Epithelial cell of alveolus of lung (primary cell): ENCODE measurements around the gene GAGE12D. TPM values are rescaled to one million over a fixed set of nuclear protein-coding genes. Genes with fewer than 3 reads are reported as not detected.

Experiments
- total RNA-seq: library from RNA; depleted of rRNA; stranded (reverse); fragments of >200 nt; gene quantifications from 2 replicates; pipeline ENCODE4 v1.2.1, GENCODE V29; 2015

Gene GAGE12D, protein sequence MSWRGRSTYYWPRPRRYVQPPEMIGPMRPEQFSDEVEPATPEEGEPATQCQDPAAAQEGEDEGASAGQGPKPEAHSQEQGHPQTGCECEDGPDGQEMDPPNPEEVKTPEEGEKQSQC
- not detected in 2 replicates for total RNA-seq

GRCh38 chrX:49541433-49541832 is at the start of gene GAGE12D:
Gene GAGE12D (plus strand): TSS chrX:49541733. CDS start chrX:49542888, 1,155 bp downstream.

DNA sequence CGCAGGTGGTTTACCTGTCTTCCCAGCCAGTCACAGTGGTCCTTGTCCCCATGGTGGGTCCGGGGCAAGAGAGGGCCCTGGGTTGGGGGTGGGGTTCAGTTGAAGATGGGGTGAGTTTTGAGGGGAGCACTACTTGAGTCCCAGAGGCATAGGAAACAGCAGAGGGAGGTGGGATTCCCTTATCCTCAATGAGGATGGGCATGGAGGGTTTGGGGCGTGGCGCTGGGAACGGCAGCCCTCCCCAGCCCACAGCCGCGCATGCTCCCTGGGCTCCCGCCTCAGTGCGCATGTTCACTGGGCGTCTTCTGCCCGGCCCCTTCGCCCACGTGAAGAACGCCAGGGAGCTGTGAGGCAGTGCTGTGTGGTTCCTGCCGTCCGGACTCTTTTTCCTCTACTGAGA is 9.7 kb upstream of the GAGE12D start, which contains the start of gene GAGE12C:
GAGE12C (plus strand) TSS at position 301 of the 400 bp plus-strand sequence. CDS start 1,155 bp downstream, outside the sequence.

GRCh38 chrX:49550989-49551388 is 9.5 kb downstream of the GAGE12D start, which contains the start of gene GAGE12E:
Gene GAGE12E (plus strand): TSS chrX:49551289. CDS start chrX:49552444, 1,155 bp downstream.

GRCh38 chrX:49560542-49560941 is 19.0 kb downstream of the GAGE12D start, which contains the start of gene GAGE12F:
Gene GAGE12F (plus strand): TSS chrX:49560842. CDS start chrX:49561997, 1,155 bp downstream.

GRCh38 chrX:49570100-49570499 is 28.6 kb downstream of the GAGE12D start, which contains the start of gene GAGE12G:
Gene GAGE12G (plus strand): TSS chrX:49570400. CDS start chrX:49571555, 1,155 bp downstream.

DNA sequence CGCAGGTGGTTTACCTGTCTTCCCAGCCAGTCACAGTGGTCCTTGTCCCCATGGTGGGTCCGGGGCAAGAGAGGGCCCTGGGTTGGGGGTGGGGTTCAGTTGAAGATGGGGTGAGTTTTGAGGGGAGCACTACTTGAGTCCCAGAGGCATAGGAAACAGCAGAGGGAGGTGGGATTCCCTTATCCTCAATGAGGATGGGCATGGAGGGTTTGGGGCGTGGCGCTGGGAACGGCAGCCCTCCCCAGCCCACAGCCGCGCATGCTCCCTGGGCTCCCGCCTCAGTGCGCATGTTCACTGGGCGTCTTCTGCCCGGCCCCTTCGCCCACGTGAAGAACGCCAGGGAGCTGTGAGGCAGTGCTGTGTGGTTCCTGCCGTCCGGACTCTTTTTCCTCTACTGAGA is 38.1 kb downstream of the GAGE12D start, which contains the start of gene GAGE12H:
GAGE12H (plus strand) TSS at position 301 of the 400 bp plus-strand sequence. CDS start 1,155 bp downstream, outside the sequence.

DNA sequence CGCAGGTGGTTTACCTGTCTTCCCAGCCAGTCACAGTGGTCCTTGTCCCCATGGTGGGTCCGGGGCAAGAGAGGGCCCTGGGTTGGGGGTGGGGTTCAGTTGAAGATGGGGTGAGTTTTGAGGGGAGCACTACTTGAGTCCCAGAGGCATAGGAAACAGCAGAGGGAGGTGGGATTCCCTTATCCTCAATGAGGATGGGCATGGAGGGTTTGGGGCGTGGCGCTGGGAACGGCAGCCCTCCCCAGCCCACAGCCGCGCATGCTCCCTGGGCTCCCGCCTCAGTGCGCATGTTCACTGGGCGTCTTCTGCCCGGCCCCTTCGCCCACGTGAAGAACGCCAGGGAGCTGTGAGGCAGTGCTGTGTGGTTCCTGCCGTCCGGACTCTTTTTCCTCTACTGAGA is 47.7 kb downstream of the GAGE12D start, which contains the start of gene GAGE2A:
GAGE2A (plus strand) TSS at position 301 of the 400 bp plus-strand sequence. CDS start 1,155 bp downstream, outside the sequence.

Other genes starting within 250 kb of the GAGE12D start
- not detected in 2 replicates for gene GAGE10, start 238.1 kb upstream of the GAGE12D start, total RNA-seq
- not detected in 2 replicates for gene GAGE12J, start 219.7 kb upstream of the GAGE12D start, total RNA-seq
- gene GAGE13, start 210.2 kb upstream of the GAGE12D start, total RNA-seq, result not detected in 2 replicates
- gene GAGE12C, start 9.6 kb upstream of the GAGE12D start, total RNA-seq, result not detected in 2 replicates
- gene GAGE12E, start 9.6 kb downstream of the GAGE12D start, total RNA-seq, result not detected in 2 replicates
- gene GAGE12F, start 19.1 kb downstream of the GAGE12D start, total RNA-seq, result not detected in 2 replicates
- gene GAGE12G, start 28.7 kb downstream of the GAGE12D start, total RNA-seq, result not detected in 2 replicates
- not detected in 2 replicates for gene GAGE12H, start 38.2 kb downstream of the GAGE12D start, total RNA-seq
- not detected in 2 replicates for gene GAGE2A, start 47.8 kb downstream of the GAGE12D start, total RNA-seq
- not detected in 2 replicates for gene GAGE1, start 57.3 kb downstream of the GAGE12D start, total RNA-seq
- not detected in 2 replicates for gene PAGE1, start 154.3 kb downstream of the GAGE12D start, total RNA-seq